ENCODE data around the gene TNNT3. TPM values are rescaled to one million over a fixed set of nuclear protein-coding genes. Genes with fewer than 3 reads are reported as not detected.

TNNT3 gene
- total RNA-seq, 1 experiment from 2014 or later, result 0.71 TPM

- no peaks in the 10 kb centered on the region for H3K27me3 ChIP-seq (ENCODE audit: insufficient read depth, low read length)
- peaks cover 0 to 1% of the 10 kb centered on the region in 2 experiments; a peak in 1 of 4 replicates for H3K4me1 ChIP-seq (ENCODE audit: control insufficient read depth in 1 of 2, insufficient read depth in 2 of 2, low read length in 2 of 2)
- no peak overlapping the region for H3K4me3 ChIP-seq (replicated peaks in 1 of 2; ENCODE audit: low read depth in 1 of 2, low read length in 2 of 2)
- no peak overlapping the region for H3K27ac ChIP-seq (ENCODE audit: low read depth, low read length)
- RAD21 ChIA-PET (ENCODE audit: low non-redundant PET in 1 of 2, low total read pairs in 2 of 2, uncharacterized antibody in 2 of 2, unreplicated experiment in 2 of 2), result no interaction called here
- H4K20me1 ChIP-seq (ENCODE audit: insufficient read depth), result no peaks in the 10 kb centered on the region
- no peak overlapping the region for H3K4me2 ChIP-seq (ENCODE audit: low read length)
- no peaks in the 10 kb centered on the region for H3K9me2 ChIP-seq (ENCODE audit: insufficient read depth)
- no peaks in the 10 kb centered on the region for H3K79me2 ChIP-seq (ENCODE audit: insufficient read depth, low read length)
- no peaks in the 10 kb centered on the region for H3K9me3 ChIP-seq (ENCODE audit: control insufficient read depth in 1 of 2, insufficient read depth in 1 of 2, low read depth in 1 of 2, low read length in 2 of 2)
- no TSS peak for BruUV-seq (replicated peaks)
- no peaks in the 10 kb centered on the region for H3K36me3 ChIP-seq (ENCODE audit: control insufficient read depth in 1 of 2, insufficient read depth in 2 of 2, low read length in 2 of 2)
- CTCF ChIA-PET, result no interaction called here
- H3K9ac ChIP-seq (ENCODE audit: low read length), result no peak overlapping the region
- no peak overlapping the region for H2AFZ ChIP-seq (ENCODE audit: low read depth, low read length, poor library complexity, severe bottlenecking)
- ATAC-seq, result no peak
- TF ChIP-seq ZNF274 (IDR thresholded peaks at IDR 0.05; ENCODE audit: low read depth, low read length), result no peak
- no peak for TF ChIP-seq TCF7L2 (IDR thresholded peaks at IDR 0.05; ENCODE audit: borderline replicate concordance, extremely low read depth, insufficient read depth, insufficient read length)
- TF ChIP-seq, protein P1, sequence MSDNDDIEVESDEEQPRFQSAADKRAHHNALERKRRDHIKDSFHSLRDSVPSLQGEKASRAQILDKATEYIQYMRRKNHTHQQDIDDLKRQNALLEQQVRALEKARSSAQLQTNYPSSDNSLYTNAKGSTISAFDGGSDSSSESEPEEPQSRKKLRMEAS (IDR thresholded peaks at IDR 0.05), result no peak
- no peak for TF ChIP-seq CTCF (IDR thresholded peaks at IDR 0.05 in 2 of 3, conservative IDR thresholded peaks at IDR 0.05 in 1 of 3; ENCODE audit: borderline replicate concordance in 1 of 3, insufficient read depth in 1 of 3, low read depth in 2 of 3, low read length in 2 of 3)
- POLR2A ChIA-PET, result no interaction called here
- no peak for DNase-seq (ENCODE audit: low read depth, low spot score)
- intact Hi-C loops (cut with micrococcal nuclease), result no loop called here
Observed at GRCh38 chr11:1871531-1871930, 48.0 kb upstream of the TNNT3 start.

DNA sequence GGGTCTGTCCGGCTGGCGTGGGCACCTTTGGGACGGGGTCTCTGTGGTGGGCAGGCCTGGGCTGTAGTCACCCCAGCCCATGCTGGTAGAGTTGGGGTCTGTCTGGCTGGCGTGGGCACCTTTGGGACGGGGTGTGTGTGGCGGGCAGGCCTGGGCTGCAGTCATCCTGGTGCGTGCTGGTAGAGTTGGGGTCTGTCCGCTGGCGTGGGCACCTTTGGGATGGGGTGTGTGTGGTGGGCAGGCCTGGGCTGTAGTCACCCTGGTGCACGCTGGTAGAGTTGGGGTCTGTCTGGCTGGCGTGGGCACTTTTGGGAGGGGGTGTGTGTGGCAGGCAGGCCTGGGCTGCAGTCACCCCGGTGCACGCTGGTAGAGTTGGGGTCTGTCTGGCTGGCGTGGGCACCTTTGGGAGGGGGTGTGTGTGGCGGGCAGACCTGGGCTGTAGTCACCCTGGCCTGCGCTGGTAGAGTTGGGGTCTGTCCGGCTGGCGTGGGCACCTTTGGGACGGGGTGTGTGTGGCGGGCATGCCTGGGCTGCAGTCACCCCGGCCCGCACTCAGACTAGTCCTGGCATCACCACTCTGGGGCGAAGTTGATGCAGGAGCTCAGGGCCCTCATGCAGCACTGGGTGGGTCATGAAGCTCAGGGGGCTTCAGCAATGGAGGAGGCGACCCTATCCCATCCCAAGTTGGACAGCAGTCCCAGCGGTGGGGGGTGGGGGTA lies 47.1 kb upstream of the TNNT3 start:
- ATAC-seq (no peak), DNase-seq (ENCODE audit: low read depth, low spot score) (no peak)
- intact Hi-C loops (cut with micrococcal nuclease), result no loop called here
- Histone ChIP-seq H3K4me3 (replicated peaks in 1 of 2; ENCODE audit: low read depth in 1 of 2, low read length in 2 of 2) (no peak overlapping the region), H2AFZ (ENCODE audit: low read depth, low read length, poor library complexity, severe bottlenecking) (no peak overlapping the region), H3K27me3 (ENCODE audit: insufficient read depth, low read length) (no peaks in the 10 kb centered on the region), H3K9me3 (ENCODE audit: control insufficient read depth in 1 of 2, insufficient read depth in 1 of 2, low read depth in 1 of 2, low read length in 2 of 2) (no peaks in the 10 kb centered on the region), H3K9ac (ENCODE audit: low read length) (no peak overlapping the region), H3K4me2 (ENCODE audit: low read length) (no peak overlapping the region), H3K79me2 (ENCODE audit: insufficient read depth, low read length) (no peaks in the 10 kb centered on the region), H3K4me1 (ENCODE audit: control insufficient read depth in 1 of 2, insufficient read depth in 2 of 2, low read length in 2 of 2) (peaks cover 0 to 4% of the 10 kb centered on the region in 2 experiments; a peak in 1 of 4 replicates), H3K9me2 (ENCODE audit: insufficient read depth) (no peaks in the 10 kb centered on the region), H4K20me1 (ENCODE audit: insufficient read depth) (no peaks in the 10 kb centered on the region), H3K36me3 (ENCODE audit: control insufficient read depth in 1 of 2, insufficient read depth in 2 of 2, low read length in 2 of 2) (no peaks in the 10 kb centered on the region), H3K27ac (ENCODE audit: low read depth, low read length) (no peak overlapping the region)
- ChIA-PET CTCF (no interaction called here), POLR2A (no interaction called here), RAD21 (ENCODE audit: low non-redundant PET in 1 of 2, low total read pairs in 2 of 2, uncharacterized antibody in 2 of 2, unreplicated experiment in 2 of 2) (no interaction called here)
- no TSS peak for BruUV-seq (replicated peaks)
- TF ChIP-seq CBX3 (IDR thresholded peaks at IDR 0.05; ENCODE audit: low read depth) (no peak), ZNF274 (IDR thresholded peaks at IDR 0.05; ENCODE audit: low read depth, low read length) (no peak), EGR1 (IDR thresholded peaks at IDR 0.05; ENCODE audit: low read depth) (no peak), CTCF (IDR thresholded peaks at IDR 0.05 in 2 of 3, conservative IDR thresholded peaks at IDR 0.05 in 1 of 3; ENCODE audit: borderline replicate concordance in 1 of 3, insufficient read depth in 1 of 3, low read depth in 2 of 3, low read length in 2 of 3) (no peak), ELF1 (IDR thresholded peaks at IDR 0.05; ENCODE audit: borderline replicate concordance, low read depth) (no peak), SP1 (IDR thresholded peaks at IDR 0.05; ENCODE audit: low read depth) (no peak)
- TF ChIP-seq, protein P1 (IDR thresholded peaks at IDR 0.05), result no peak
- TF ChIP-seq, protein P2, sequence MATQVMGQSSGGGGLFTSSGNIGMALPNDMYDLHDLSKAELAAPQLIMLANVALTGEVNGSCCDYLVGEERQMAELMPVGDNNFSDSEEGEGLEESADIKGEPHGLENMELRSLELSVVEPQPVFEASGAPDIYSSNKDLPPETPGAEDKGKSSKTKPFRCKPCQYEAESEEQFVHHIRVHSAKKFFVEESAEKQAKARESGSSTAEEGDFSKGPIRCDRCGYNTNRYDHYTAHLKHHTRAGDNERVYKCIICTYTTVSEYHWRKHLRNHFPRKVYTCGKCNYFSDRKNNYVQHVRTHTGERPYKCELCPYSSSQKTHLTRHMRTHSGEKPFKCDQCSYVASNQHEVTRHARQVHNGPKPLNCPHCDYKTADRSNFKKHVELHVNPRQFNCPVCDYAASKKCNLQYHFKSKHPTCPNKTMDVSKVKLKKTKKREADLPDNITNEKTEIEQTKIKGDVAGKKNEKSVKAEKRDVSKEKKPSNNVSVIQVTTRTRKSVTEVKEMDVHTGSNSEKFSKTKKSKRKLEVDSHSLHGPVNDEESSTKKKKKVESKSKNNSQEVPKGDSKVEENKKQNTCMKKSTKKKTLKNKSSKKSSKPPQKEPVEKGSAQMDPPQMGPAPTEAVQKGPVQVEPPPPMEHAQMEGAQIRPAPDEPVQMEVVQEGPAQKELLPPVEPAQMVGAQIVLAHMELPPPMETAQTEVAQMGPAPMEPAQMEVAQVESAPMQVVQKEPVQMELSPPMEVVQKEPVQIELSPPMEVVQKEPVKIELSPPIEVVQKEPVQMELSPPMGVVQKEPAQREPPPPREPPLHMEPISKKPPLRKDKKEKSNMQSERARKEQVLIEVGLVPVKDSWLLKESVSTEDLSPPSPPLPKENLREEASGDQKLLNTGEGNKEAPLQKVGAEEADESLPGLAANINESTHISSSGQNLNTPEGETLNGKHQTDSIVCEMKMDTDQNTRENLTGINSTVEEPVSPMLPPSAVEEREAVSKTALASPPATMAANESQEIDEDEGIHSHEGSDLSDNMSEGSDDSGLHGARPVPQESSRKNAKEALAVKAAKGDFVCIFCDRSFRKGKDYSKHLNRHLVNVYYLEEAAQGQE (IDR thresholded peaks at IDR 0.05; ENCODE audit: low read depth), result no peak
